ENCODE data around the gene SREBF1.

DNA sequence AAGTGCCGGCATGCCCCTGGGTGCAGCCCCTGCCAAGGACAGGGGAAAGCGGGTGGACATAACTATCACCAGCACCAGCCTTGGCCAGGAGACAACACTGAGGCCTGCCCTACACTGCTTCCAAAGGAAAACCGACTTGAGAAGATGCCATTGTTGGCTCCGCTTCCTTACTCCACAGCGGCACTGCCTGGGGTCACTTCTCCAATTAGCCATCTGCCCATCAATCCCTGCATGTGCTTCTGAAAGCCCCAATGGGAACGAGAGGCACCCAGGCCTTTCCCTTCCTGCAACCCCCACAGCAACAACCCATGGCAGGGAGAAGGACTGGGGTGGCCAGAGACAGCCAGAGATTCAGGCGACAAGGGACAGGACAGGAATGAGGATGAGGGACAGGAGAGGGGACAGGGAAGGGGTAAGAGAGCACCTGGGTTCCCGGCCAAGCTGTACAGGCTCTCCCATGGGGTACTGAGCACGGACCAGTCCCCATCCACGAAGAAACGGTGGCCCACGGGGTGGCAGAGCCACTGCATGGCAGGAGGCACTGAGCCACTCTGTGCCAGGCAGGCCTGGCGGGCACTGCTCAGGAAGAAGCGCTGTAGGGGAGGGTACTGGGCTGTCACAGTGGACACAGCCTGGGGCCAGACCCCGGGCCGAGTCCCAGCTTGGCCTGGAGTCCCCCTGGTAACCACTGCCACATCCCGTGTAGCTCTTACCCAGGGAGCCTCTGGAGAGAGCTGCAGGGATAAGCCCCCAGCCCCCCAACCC lies 21.2 kb downstream of the SREBF1 start:
- TF ChIP-seq CTCF (IDR thresholded peaks at IDR 0.05; ENCODE audit: borderline replicate concordance, extremely low read depth, low read length, poor library complexity, severe bottlenecking) (no peak), EZH2 (IDR thresholded peaks at IDR 0.05; ENCODE audit: borderline replicate concordance, low read depth, low read length, severe bottlenecking) (no peak)
